DOHH2 (cell line): ENCODE measurements around the gene WDR74.

Experiments
- H3F3A ChIP-seq: fragments of 200-600 bp; sonication (generic), shearing (Covaris generic); 2 replicates; pipeline ENCODE4 v1.6.0; 2016; ENCODE audit warnings: antibody characterized with exemption, mild to moderate bottlenecking; ENCODE audit not compliant: control insufficient read depth, insufficient read depth
- H3K27ac ChIP-seq: fragments of 200-600 bp; sonication (generic); 2 replicates; pipeline ENCODE4 v1.5.1; 2014; ENCODE audit warnings: low read depth, mild to moderate bottlenecking, low read length, moderate library complexity
- H3K27me3 ChIP-seq: fragments of 200-600 bp; sonication (generic); 2 replicates; pipeline ENCODE4 v1.6.1; 2014; ENCODE audit warnings: mild to moderate bottlenecking, low read length, mixed read lengths; ENCODE audit not compliant: control insufficient read depth
- H3K36me3 ChIP-seq: fragments of 200-600 bp; sonication (generic); 2 replicates; pipeline ENCODE4 v1.6.1; 2014; ENCODE audit warnings: mild to moderate bottlenecking, low read length, moderate library complexity, mixed read lengths; ENCODE audit not compliant: control insufficient read depth
- H3K4me1 ChIP-seq: fragments of 200-600 bp; sonication (generic); 2 replicates; pipeline ENCODE4 v1.6.1; 2014; ENCODE audit warnings: mild to moderate bottlenecking, low read length, mixed read lengths; ENCODE audit not compliant: control insufficient read depth
- H3K4me2 ChIP-seq: fragments of 200-600 bp; sonication (generic); 2 replicates; pipeline ENCODE4 v1.6.0; 2014; ENCODE audit warnings: mild to moderate bottlenecking, low read length, moderate library complexity
- H3K4me3 ChIP-seq: fragments of 200-600 bp; sonication (generic); 2 replicates; pipeline ENCODE4 v1.5.1; 2014; ENCODE audit warnings: mild to moderate bottlenecking, low read length, mixed read lengths
- H3K79me2 ChIP-seq: fragments of 200-600 bp; sonication (generic); 2 replicates; pipeline ENCODE4 v1.6.1; 2014; ENCODE audit warnings: mild to moderate bottlenecking, low read length, mixed read lengths; ENCODE audit not compliant: control insufficient read depth
- H3K9me2 ChIP-seq: fragments of 200-600 bp; sonication (generic); replicated peaks from 2 replicates; pipeline ENCODE4 v1.6.1; 2014; ENCODE audit warnings: mild to moderate bottlenecking, low read length, mixed read lengths; ENCODE audit not compliant: control insufficient read depth
- H3K9me3 ChIP-seq: fragments of 200-600 bp; sonication (generic); 2 replicates; pipeline ENCODE4 v1.6.1; 2014; ENCODE audit warnings: antibody characterized with exemption, low read length, mixed read lengths; ENCODE audit not compliant: control insufficient read depth, insufficient read depth
- H4K20me1 ChIP-seq: fragments of 200-600 bp; sonication (generic); 2 replicates; pipeline ENCODE4 v1.6.0; 2014; ENCODE audit warnings: low read depth, mild to moderate bottlenecking, antibody characterized with exemption, low read length, moderate library complexity; ENCODE audit not compliant: control insufficient read depth, insufficient read depth
- CTCF ChIP-seq: fragments of 200-600 bp; sonication (generic); IDR thresholded peaks from one replicate; pipeline ENCODE4 v1.5.1; 2014; ENCODE audit warnings: antibody characterized with exemption, mild to moderate bottlenecking, low read depth, low read length; ENCODE audit not compliant: poor library complexity, severe bottlenecking
- EZH2phosphoT487 ChIP-seq: fragments of 200-600 bp; sonication (generic); IDR thresholded peaks from 2 replicates; pipeline ENCODE4 v1.6.1; 2017; ENCODE audit warnings: borderline replicate concordance, mild to moderate bottlenecking, antibody characterized with exemption, low read length, moderate library complexity, mixed read lengths

Gene WDR74

GRCh38 chr11:62823677-62824076 lies 15.7 kb downstream of the WDR74 start:
- Histone ChIP-seq H3K9me2 (no peaks in the 10 kb centered on the region), H3F3A (no peaks in the 10 kb centered on the region), H3K27ac (no peak overlapping the region), H3K4me1 (no peaks in the 10 kb centered on the region), H3K4me2 (no peak overlapping the region), H3K36me3 (peaks cover 54% of the 10 kb centered on the region), H3K27me3 (no peaks in the 10 kb centered on the region), H3K79me2 (peaks cover 12% of the 10 kb centered on the region), H4K20me1 (no peaks in the 10 kb centered on the region), H3K9me3 (no peaks in the 10 kb centered on the region), H3K4me3 (no peak overlapping the region)
- no peak for TF ChIP-seq CTCF
- no peak for TF ChIP-seq EZH2phosphoT487

- no peaks in the 10 kb centered on the region for H3K27me3 ChIP-seq
- no peak overlapping the region for H3K27ac ChIP-seq
- no peaks in the 10 kb centered on the region for H3K4me1 ChIP-seq
- no peaks in the 10 kb centered on the region for H3K9me2 ChIP-seq
- peaks cover 11% of the 10 kb centered on the region for H3K36me3 ChIP-seq
- no peaks in the 10 kb centered on the region for H4K20me1 ChIP-seq
- H3K4me3 ChIP-seq = no peak overlapping the region
- H3K79me2 ChIP-seq = no peaks in the 10 kb centered on the region
- no peaks in the 10 kb centered on the region for H3K9me3 ChIP-seq
- TF ChIP-seq EZH2phosphoT487 = no peak
- H3K4me2 ChIP-seq = no peak overlapping the region
- H3F3A ChIP-seq = no peaks in the 10 kb centered on the region
These were observed 22.3 kb downstream of the WDR74 start for GRCh38 chr11:62817129-62817528.

- Histone ChIP-seq H3K79me2 (no peaks in the 10 kb centered on the region), H3K4me2 (no peak overlapping the region), H3K27me3 (no peaks in the 10 kb centered on the region), H4K20me1 (no peaks in the 10 kb centered on the region), H3K36me3 (peaks cover 10% of the 10 kb centered on the region), H3K9me3 (no peaks in the 10 kb centered on the region), H3K4me1 (no peaks in the 10 kb centered on the region), H3K27ac (no peak overlapping the region), H3K4me3 (no peak overlapping the region), H3F3A (no peaks in the 10 kb centered on the region), H3K9me2 (no peaks in the 10 kb centered on the region)
- TF ChIP-seq CTCF = no peak
- TF ChIP-seq EZH2phosphoT487 = no peak
These were observed 22.8 kb downstream of the WDR74 start for GRCh38 chr11:62816557-62816956.

GRCh38 chr11:62811659-62812058 lies 27.7 kb downstream of the WDR74 start:
- no peaks in the 10 kb centered on the region for H3K27me3 ChIP-seq
- H3K4me1 ChIP-seq = peaks cover 8% of the 10 kb centered on the region
- H3K4me3 ChIP-seq = no peak overlapping the region
- H3K4me2 ChIP-seq = no peak overlapping the region
- no peaks in the 10 kb centered on the region for H3K9me2 ChIP-seq
- no peak overlapping the region for H3K27ac ChIP-seq
- TF ChIP-seq CTCF (no peak), EZH2phosphoT487 (no peak)
- no peaks in the 10 kb centered on the region for H4K20me1 ChIP-seq
- H3F3A ChIP-seq = peaks cover 7% of the 10 kb centered on the region; the same call in 1 of the 2 replicates
- H3K79me2 ChIP-seq = no peaks in the 10 kb centered on the region
- no peaks in the 10 kb centered on the region for H3K9me3 ChIP-seq
- H3K36me3 ChIP-seq = peaks cover 5% of the 10 kb centered on the region; the same call in 1 of the 2 replicates
